ENCODE data around the gene PRPF40A. TPM values are rescaled to one million over a fixed set of nuclear protein-coding genes. Genes with fewer than 3 reads are reported as not detected.

The PRPF40A gene
- total RNA-seq, 1 donor from 2014 or later = 131 TPM

DNA sequence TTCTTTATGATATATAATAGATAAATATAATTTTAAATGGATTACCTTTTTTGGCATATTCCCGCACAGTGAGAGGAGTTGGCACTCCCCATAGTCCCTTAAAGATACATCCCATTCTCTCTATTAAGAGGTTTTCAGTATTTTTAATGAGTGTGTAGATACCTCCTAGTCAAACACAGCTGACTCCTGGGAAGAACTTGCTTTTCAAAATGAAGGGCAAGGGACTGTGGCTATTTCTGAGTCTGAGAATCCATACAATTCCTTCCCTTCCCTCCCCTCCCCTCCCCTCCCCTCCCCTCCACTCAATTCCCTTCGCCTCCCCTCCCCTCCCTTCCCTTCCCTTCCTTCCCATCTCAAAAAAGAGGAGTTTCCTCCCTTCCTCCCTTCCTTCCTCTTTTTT lies 93.5 kb downstream of the PRPF40A start:
- no peak for FAIRE-seq
- H3K4me3 Mint-ChIP-seq (ENCODE audit: unreplicated experiment) = no peak overlapping the region
- no peaks in the 10 kb centered on the region for H3K9me3 Mint-ChIP-seq (ENCODE audit: unreplicated experiment)
- no peak overlapping the region for H3K4me2 ChIP-seq (ENCODE audit: low read length)
- no peaks in the 10 kb centered on the region for H3K4me1 Mint-ChIP-seq (ENCODE audit: low read depth, unreplicated experiment)
- no peaks in the 10 kb centered on the region for H3K4me1 ChIP-seq (ENCODE audit: insufficient read depth, low read length)
- H3K27ac ChIP-seq (ENCODE audit: low read depth, low read length) = no peak overlapping the region
- H3K27me3 ChIP-seq (ENCODE audit: insufficient read depth, low read length) = no peaks in the 10 kb centered on the region
- H3K27me3 Mint-ChIP-seq (ENCODE audit: low read depth, unreplicated experiment) = no peaks in the 10 kb centered on the region
- no peak overlapping the region for H3K27ac Mint-ChIP-seq (ENCODE audit: unreplicated experiment)
- H3K36me3 Mint-ChIP-seq (ENCODE audit: low read depth, unreplicated experiment) = peaks cover 14% of the 10 kb centered on the region
- H2AFZ ChIP-seq (ENCODE audit: low read depth, low read length) = no peak overlapping the region
- no peaks in the 10 kb centered on the region for H4K20me1 ChIP-seq (ENCODE audit: insufficient read depth, low read length)
- no peak overlapping the region for H3K9ac ChIP-seq (ENCODE audit: low read length)
- H3K79me2 ChIP-seq (ENCODE audit: insufficient read depth, low read length) = no peaks in the 10 kb centered on the region
- TF ChIP-seq, protein P1, sequence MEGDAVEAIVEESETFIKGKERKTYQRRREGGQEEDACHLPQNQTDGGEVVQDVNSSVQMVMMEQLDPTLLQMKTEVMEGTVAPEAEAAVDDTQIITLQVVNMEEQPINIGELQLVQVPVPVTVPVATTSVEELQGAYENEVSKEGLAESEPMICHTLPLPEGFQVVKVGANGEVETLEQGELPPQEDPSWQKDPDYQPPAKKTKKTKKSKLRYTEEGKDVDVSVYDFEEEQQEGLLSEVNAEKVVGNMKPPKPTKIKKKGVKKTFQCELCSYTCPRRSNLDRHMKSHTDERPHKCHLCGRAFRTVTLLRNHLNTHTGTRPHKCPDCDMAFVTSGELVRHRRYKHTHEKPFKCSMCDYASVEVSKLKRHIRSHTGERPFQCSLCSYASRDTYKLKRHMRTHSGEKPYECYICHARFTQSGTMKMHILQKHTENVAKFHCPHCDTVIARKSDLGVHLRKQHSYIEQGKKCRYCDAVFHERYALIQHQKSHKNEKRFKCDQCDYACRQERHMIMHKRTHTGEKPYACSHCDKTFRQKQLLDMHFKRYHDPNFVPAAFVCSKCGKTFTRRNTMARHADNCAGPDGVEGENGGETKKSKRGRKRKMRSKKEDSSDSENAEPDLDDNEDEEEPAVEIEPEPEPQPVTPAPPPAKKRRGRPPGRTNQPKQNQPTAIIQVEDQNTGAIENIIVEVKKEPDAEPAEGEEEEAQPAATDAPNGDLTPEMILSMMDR (IDR thresholded peaks at IDR 0.05; ENCODE audit: insufficient read depth, low read depth, low read length) = no peak
- no peak for TF ChIP-seq EZH2 (IDR thresholded peaks at IDR 0.05; ENCODE audit: insufficient read depth, low read length)
- H3K36me3 ChIP-seq (ENCODE audit: insufficient read depth, low read length) = peaks cover 14% of the 10 kb centered on the region
- no peak overlapping the region for H3K4me3 ChIP-seq (ENCODE audit: insufficient read depth, low read depth, low read length)
- H3K9me3 ChIP-seq (ENCODE audit: insufficient read depth, low read depth, low read length) = no peaks in the 10 kb centered on the region
- no peak for DNase-seq (ENCODE audit: low read depth)

DNA sequence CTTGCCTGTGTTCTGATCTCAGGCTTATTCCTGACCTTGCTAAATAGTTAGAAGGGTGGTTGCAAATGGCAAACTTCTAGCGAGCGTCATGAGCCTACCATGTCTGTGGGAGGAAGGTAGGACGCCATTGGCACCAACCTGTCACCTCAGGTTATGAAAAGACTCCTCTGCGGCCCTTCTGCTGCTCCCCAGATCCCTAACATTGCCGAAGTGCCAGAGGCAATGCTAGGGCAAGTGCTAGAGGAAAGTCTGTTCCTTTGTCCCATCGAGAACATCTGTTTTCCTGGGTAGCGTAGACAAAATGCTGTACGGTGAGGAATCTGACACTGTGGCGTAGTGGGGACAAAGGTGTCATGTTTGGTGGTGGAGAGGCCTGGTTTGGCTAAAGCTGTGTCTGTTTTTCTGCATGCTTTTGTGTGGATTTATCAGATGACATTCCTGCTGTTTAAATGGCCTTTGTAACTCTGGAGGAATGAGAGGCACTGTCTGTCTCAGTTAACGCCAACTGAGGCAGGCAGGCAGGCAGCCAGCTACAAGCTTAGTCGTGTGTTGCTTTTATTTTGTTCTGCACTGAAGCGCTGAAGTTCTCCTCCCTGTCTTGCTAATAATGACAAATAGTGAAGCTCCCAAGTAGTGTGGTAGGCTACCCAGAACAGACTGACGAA lies 94.1 kb downstream of the PRPF40A start:
- Histone ChIP-seq H3K9me3 (ENCODE audit: insufficient read depth, low read depth, low read length) (no peaks in the 10 kb centered on the region), H3K9ac (ENCODE audit: low read length) (no peak overlapping the region), H4K20me1 (ENCODE audit: insufficient read depth, low read length) (no peaks in the 10 kb centered on the region), H2AFZ (ENCODE audit: low read depth, low read length) (no peak overlapping the region), H3K27ac (ENCODE audit: low read depth, low read length) (no peak overlapping the region), H3K4me1 (ENCODE audit: insufficient read depth, low read length) (no peaks in the 10 kb centered on the region), H3K36me3 (ENCODE audit: insufficient read depth, low read length) (peaks cover 10% of the 10 kb centered on the region), H3K27me3 (ENCODE audit: insufficient read depth, low read length) (no peaks in the 10 kb centered on the region), H3K79me2 (ENCODE audit: insufficient read depth, low read length) (no peaks in the 10 kb centered on the region), H3K4me2 (ENCODE audit: low read length) (no peak overlapping the region), H3K4me3 (ENCODE audit: insufficient read depth, low read depth, low read length) (no peak overlapping the region)
- no peaks in the 10 kb centered on the region for H3K9me3 Mint-ChIP-seq (ENCODE audit: unreplicated experiment)
- no peak overlapping the region for H3K4me3 Mint-ChIP-seq (ENCODE audit: unreplicated experiment)
- FAIRE-seq = no peak
- no peaks in the 10 kb centered on the region for H3K27me3 Mint-ChIP-seq (ENCODE audit: low read depth, unreplicated experiment)
- H3K36me3 Mint-ChIP-seq (ENCODE audit: low read depth, unreplicated experiment) = peaks cover 14% of the 10 kb centered on the region
- DNase-seq (ENCODE audit: low read depth) = no peak
- H3K27ac Mint-ChIP-seq (ENCODE audit: unreplicated experiment) = no peak overlapping the region
- H3K4me1 Mint-ChIP-seq (ENCODE audit: low read depth, unreplicated experiment) = no peaks in the 10 kb centered on the region
- TF ChIP-seq, protein P1 (IDR thresholded peaks at IDR 0.05; ENCODE audit: insufficient read depth, low read depth, low read length) = no peak
- no peak for TF ChIP-seq EZH2 (IDR thresholded peaks at IDR 0.05; ENCODE audit: insufficient read depth, low read length)

DNA sequence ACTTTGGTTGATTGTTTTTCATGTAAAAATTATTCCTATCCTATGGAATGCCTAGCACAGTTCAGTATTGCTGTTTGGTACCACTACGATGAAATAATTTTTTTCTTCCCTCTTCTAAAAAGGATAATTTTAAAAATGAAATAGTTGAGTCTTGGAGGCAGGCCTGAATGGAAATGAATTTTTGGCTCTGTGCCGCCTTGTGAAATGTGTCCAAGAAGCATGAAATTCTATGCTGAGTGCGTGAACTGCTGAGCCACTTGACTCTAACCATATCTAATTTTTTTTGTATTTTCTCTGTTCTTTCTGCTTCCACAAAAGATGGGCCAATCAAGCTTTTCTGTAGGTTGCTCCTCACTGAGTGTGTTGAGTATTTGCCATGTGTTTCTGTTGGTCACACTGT lies 95.0 kb downstream of the PRPF40A start:
- no peak for TF ChIP-seq EZH2 (IDR thresholded peaks at IDR 0.05; ENCODE audit: insufficient read depth, low read length)
- TF ChIP-seq, protein P1 (IDR thresholded peaks at IDR 0.05; ENCODE audit: insufficient read depth, low read depth, low read length) = no peak
- peaks cover 4% of the 10 kb centered on the region for H3K4me1 ChIP-seq (ENCODE audit: insufficient read depth, low read length)
- no peak overlapping the region for H3K4me2 ChIP-seq (ENCODE audit: low read length)
- no peak overlapping the region for H2AFZ ChIP-seq (ENCODE audit: low read depth, low read length)
- no peak overlapping the region for H3K9ac ChIP-seq (ENCODE audit: low read length)
- Mint-ChIP-seq H3K4me1 (ENCODE audit: low read depth, unreplicated experiment) (no peaks in the 10 kb centered on the region), H3K27ac (ENCODE audit: unreplicated experiment) (no peak overlapping the region), H3K27me3 (ENCODE audit: low read depth, unreplicated experiment) (no peaks in the 10 kb centered on the region), H3K9me3 (ENCODE audit: unreplicated experiment) (no peaks in the 10 kb centered on the region), H3K36me3 (ENCODE audit: low read depth, unreplicated experiment) (peaks cover 14% of the 10 kb centered on the region), H3K4me3 (ENCODE audit: unreplicated experiment) (no peak overlapping the region)
- peaks cover 11% of the 10 kb centered on the region for H3K36me3 ChIP-seq (ENCODE audit: insufficient read depth, low read length)
- no peaks in the 10 kb centered on the region for H4K20me1 ChIP-seq (ENCODE audit: insufficient read depth, low read length)
- H3K9me3 ChIP-seq (ENCODE audit: insufficient read depth, low read depth, low read length) = no peaks in the 10 kb centered on the region
- no peak for DNase-seq (ENCODE audit: low read depth)
- no peak for FAIRE-seq
- H3K27me3 ChIP-seq (ENCODE audit: insufficient read depth, low read length) = no peaks in the 10 kb centered on the region
- H3K27ac ChIP-seq (ENCODE audit: low read depth, low read length) = no peak overlapping the region
- H3K79me2 ChIP-seq (ENCODE audit: insufficient read depth, low read length) = no peaks in the 10 kb centered on the region
- no peak overlapping the region for H3K4me3 ChIP-seq (ENCODE audit: insufficient read depth, low read depth, low read length)

Data from astrocyte (in vitro differentiated cells and primary cell).